ENCODE data around the gene MAPRE3. TPM values are rescaled to one million over a fixed set of nuclear protein-coding genes. Genes with fewer than 3 reads are reported as not detected.
"Not testable (repeated sequence)": the region's sequence is repeated elsewhere in the genome, so short reads cannot be mapped to it uniquely, and the experiment has no call there.

The MAPRE3 gene
- 4.6 and 6.3 TPM in 2 replicates for total RNA-seq

DNA sequence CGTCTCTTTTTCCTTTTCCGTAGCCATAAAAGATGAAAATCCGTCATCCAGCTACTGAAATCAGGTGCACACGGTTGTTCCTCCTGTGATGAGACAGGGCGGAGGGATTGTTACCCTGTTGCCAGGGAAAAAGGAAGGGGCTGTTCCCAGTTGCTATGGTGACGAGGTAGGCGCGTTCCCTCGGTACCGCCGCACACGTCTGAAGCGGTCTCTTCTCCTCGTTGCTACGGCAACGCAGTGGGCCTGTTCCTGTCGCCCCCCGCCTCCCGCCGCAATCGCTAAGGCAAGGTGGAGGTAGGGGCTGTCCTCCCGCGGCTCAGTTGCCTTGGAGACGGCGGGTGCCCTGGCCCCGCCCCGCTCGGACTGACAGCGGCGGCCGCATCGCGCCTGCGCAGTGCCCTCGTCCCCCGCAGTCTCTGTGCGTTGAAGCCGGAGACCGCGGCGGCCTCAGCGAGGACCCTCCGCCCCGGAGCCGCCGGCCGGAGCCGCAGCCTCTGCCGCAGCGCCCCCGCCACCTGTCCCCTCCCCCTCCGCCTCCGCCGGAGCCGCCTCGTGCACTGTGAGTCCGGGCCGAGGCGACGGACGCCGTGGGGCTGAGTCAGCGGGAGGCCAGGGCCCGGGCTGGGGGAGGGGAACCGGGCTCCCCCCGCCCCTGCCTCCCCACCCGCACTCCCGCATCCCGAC is at the start of gene MAPRE3:
Gene MAPRE3 (plus strand): TSS at position 394 of the 684 bp plus-strand sequence. CDS start 51,582 bp downstream, outside the sequence.
- Mint-ChIP-seq H3K27ac (peak within 1 kb of the TSS; percentile 59), H3K36me3 (ENCODE audit: low read depth) (no peaks in the 10 kb centered on the region), H3K4me1 (peaks cover 21% of the 10 kb centered on the region), H3K4me3 (peak within 1 kb of the TSS; percentile 85), H3K27me3 (peaks cover 40% of the 10 kb centered on the region), H3K9me3 (no peaks in the 10 kb centered on the region)
- intact Hi-C loops (cut with micrococcal nuclease) = loop anchor here (1.0 to 2.0 kb wide), 4 partner anchors 62 to 242 kb away; partner anchors contain the start of genes ATRAID, KHK, SLC5A6 and TMEM214
- TF ChIP-seq, protein P1, sequence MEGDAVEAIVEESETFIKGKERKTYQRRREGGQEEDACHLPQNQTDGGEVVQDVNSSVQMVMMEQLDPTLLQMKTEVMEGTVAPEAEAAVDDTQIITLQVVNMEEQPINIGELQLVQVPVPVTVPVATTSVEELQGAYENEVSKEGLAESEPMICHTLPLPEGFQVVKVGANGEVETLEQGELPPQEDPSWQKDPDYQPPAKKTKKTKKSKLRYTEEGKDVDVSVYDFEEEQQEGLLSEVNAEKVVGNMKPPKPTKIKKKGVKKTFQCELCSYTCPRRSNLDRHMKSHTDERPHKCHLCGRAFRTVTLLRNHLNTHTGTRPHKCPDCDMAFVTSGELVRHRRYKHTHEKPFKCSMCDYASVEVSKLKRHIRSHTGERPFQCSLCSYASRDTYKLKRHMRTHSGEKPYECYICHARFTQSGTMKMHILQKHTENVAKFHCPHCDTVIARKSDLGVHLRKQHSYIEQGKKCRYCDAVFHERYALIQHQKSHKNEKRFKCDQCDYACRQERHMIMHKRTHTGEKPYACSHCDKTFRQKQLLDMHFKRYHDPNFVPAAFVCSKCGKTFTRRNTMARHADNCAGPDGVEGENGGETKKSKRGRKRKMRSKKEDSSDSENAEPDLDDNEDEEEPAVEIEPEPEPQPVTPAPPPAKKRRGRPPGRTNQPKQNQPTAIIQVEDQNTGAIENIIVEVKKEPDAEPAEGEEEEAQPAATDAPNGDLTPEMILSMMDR (IDR thresholded peaks at IDR 0.05) = no peak
- CTCF ChIA-PET = interaction anchor here (0.5 to 1.4 kb wide), 5 partner anchors 8 to 309 kb away, joined by 3 to 4 read pairs (median 3); no protein-coding TSS in a partner anchor
- ATAC-seq (ENCODE audit: low read depth) = peak; percentile 93
- DNase-seq = peak; percentile 88
- POLR2A ChIA-PET = interaction anchor here (0.5 to 1.2 kb wide), 2 partner anchors 101 to 184 kb away, joined by 3 to 4 read pairs; partner anchors contain the start of genes CENPA and OST4

DNA sequence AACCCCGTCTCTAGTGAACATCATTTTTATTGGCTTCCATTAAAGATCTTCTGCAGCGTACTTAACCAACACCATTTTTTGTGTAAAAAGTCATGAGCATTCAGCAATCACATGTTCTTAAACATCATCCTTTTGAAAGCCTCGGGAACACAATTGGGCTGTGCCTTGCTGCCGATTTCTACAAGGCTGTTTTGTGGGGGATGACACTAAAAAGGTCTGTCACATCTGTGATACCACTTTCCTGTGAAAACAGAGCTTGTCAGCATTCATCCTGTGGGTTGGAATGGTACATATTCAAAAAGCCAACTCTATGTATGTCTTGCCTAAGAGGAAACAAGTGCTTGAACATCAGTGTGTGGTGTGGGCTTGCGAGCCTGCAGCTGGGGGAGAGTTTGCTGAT is 49.1 kb upstream of the MAPRE3 start:
- Mint-ChIP-seq H3K9me3 (no peaks in the 10 kb centered on the region), H3K4me3 (no peak overlapping the region), H3K27ac (no peak overlapping the region), H3K36me3 (ENCODE audit: low read depth) (no peaks in the 10 kb centered on the region), H3K27me3 (peaks cover 23% of the 10 kb centered on the region), H3K4me1 (peaks cover 6% of the 10 kb centered on the region)
- POLR2A ChIA-PET = interaction anchor here (0.6 kb wide), 1 partner anchor 615 kb away, joined by 4 read pairs; no protein-coding TSS in a partner anchor
- DNase-seq (no peak), ATAC-seq (ENCODE audit: low read depth) (no peak)
- intact Hi-C loops (cut with micrococcal nuclease) = no loop called here
- TF ChIP-seq, protein P1 (IDR thresholded peaks at IDR 0.05) = no peak
- CTCF ChIA-PET = interaction anchor here (2.0 kb wide), 1 partner anchor 75 kb away, joined by 50 read pairs; the partner anchor contains the start of gene DPYSL5

DNA sequence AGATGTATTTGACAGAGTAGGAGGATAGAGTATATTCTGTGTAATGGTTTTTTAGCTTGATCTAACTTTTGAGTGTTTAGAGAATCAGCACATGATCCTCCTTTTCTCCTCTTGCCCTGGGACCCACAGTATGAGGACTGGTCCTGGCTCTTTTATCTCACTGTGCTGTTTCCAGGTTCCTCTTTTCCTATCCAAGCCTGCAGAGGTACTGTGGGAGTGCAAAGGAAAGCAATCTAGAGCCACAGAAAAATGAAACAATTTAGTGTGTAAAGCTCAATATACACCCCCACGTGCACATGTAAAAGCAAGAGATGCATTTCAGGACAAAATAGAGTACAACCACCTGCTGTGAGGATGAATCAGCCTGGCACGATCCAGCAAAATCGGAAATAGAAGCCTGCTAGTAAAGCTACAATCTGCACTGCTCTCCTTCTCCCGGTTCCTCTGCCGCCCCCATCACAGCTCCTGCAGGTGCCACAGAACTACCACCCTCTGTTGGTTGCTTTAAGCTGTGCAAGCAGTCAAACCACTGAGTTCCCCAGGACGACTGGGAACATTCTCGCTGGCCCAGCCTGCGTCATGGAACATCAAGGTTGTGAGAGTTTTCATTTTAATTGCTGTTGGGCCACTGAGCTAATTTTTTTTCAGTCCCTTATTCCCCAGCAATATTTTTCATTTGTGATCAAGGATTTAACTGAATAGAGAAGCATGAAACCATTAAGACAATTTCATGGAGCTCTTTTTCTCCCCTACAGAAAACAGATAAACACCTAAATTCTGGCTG is 47.8 kb upstream of the MAPRE3 start:
- H3K36me3 Mint-ChIP-seq (ENCODE audit: low read depth) = no peaks in the 10 kb centered on the region
- no peak overlapping the region for H3K27ac Mint-ChIP-seq
- ChIA-PET CTCF (interaction anchor here (1.0 to 2.0 kb wide), 16 partner anchors 10 to 357 kb away, joined by 3 to 50 read pairs (median 4); partner anchors contain the start of gene DPYSL5), POLR2A (interaction anchor here (1.3 kb wide), 1 partner anchor 76 kb away, joined by 7 read pairs; no protein-coding TSS in a partner anchor)
- peaks cover 6% of the 10 kb centered on the region for H3K4me1 Mint-ChIP-seq
- ATAC-seq (ENCODE audit: low read depth) (peak; percentile 77), DNase-seq (no peak)
- H3K9me3 Mint-ChIP-seq = no peaks in the 10 kb centered on the region
- H3K4me3 Mint-ChIP-seq = no peak overlapping the region
- peaks cover 23% of the 10 kb centered on the region for H3K27me3 Mint-ChIP-seq
- TF ChIP-seq, protein P1 (IDR thresholded peaks at IDR 0.05) = no peak
- intact Hi-C loops (cut with micrococcal nuclease) = loop anchor here (1.0 kb wide), 1 partner anchor 76 kb away; no protein-coding TSS in a partner anchor

DNA sequence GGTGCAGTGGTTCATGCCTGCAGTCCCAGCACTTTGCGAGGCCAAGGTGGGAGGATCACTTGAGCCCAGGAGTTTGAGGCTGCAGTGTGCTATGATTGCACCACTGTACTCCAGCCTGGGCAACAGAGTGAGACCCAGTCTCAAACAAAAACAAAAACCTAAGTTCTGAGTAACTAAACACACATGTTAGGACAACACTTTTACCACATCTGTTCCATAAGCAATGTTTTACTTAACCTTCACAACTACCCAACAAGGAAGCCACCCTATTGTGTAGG is 47.3 kb upstream of the MAPRE3 start:
- H3K27me3 Mint-ChIP-seq = peaks cover 23% of the 10 kb centered on the region
- POLR2A ChIA-PET = interaction anchor here (1.3 kb wide), 1 partner anchor 77 kb away, joined by 7 read pairs; no protein-coding TSS in a partner anchor
- H3K4me1 Mint-ChIP-seq; intact Hi-C loops (cut with micrococcal nuclease); ATAC-seq (ENCODE audit: low read depth); H3K4me3 Mint-ChIP-seq; DNase-seq; H3K9me3 Mint-ChIP-seq; H3K27ac Mint-ChIP-seq; H3K36me3 Mint-ChIP-seq (ENCODE audit: low read depth): not testable (repeated sequence)
- CTCF ChIA-PET = interaction anchor here (1.0 to 2.0 kb wide), 14 partner anchors 10 to 356 kb away, joined by 3 to 50 read pairs (median 4); partner anchors contain the start of gene DPYSL5

DNA sequence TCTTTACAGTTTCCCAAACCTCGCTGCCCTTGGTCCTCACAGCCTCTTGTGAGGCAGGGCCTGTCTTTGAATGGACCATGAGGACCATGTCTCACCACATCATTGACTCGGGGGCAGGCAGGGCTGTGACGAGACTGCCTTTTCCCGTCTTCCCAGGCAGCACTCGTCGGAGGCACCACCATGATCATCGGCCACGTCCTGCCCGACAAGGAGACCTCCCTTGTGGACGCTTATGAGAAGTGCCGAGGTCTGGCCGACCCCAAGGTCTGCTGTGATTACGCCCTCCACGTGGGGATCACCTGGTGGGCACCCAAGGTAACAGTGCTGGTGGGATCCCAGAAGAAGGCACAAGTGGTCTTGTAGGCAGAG is 45.7 kb upstream of the MAPRE3 start:
- DNase-seq (no peak), ATAC-seq (ENCODE audit: low read depth) (no peak)
- intact Hi-C loops (cut with micrococcal nuclease) = no loop called here
- peaks cover 30% of the 10 kb centered on the region for H3K27me3 Mint-ChIP-seq
- H3K9me3 Mint-ChIP-seq = no peaks in the 10 kb centered on the region
- H3K4me3 Mint-ChIP-seq = no peak overlapping the region
- peaks cover 6% of the 10 kb centered on the region for H3K4me1 Mint-ChIP-seq
- H3K36me3 Mint-ChIP-seq (ENCODE audit: low read depth) = no peaks in the 10 kb centered on the region
- CTCF ChIA-PET = no interaction called here
- H3K27ac Mint-ChIP-seq = no peak overlapping the region
- POLR2A ChIA-PET = no interaction called here
- TF ChIP-seq, protein P1 (IDR thresholded peaks at IDR 0.05) = no peak

Data from activated B cell treated with CpG ODN at 0.5 μM for 24 hours (primary cell).